GM12878 (cell line): Measurements from ENCODE around the gene DAAM2. TPM values are rescaled to one million over a fixed set of nuclear protein-coding genes. Genes with fewer than 3 reads are reported as not detected.

ENCODE experiments used
- ATAC-seq: fragments of 200-7000 bp; cut with Tn5 transposase; 3 replicates; pipeline ENCODE4 v1.9.1; 2020; ENCODE audit warnings: mild to moderate bottlenecking, moderate library complexity
- Bru-seq: library from RNA; stranded (reverse); fragments of 400-500 nt; gene quantifications from one replicate; lab custom pipeline; 2021; lab: Mats Ljungman, UMichigan
- BruChase-seq, 2 experiments: library from RNA; stranded (reverse); fragments of 400-500 nt; gene quantifications; one replicate each; lab custom pipeline; 2021; lab: Mats Ljungman, UMichigan
- BruUV-seq: library from RNA; stranded (reverse); fragments of 400-500 nt; replicated peaks from 2 replicates; lab custom pipeline; 2021; lab: Mats Ljungman, UMichigan
- CTCF ChIA-PET: fragments of 300-600 bp; sonication (Branson Sonifier 250); formaldehyde crosslinking; extraction: SDS; loops from one replicate; lab custom pipeline; 2021; ENCODE audit warnings: inconsistent platforms; lab: Yijun Ruan, JAX
- POLR2A ChIA-PET: fragments of 350-600 bp; formaldehyde crosslinking; extraction: SDS; loops from one replicate; lab custom pipeline; 2021; ENCODE audit warnings: inconsistent platforms; lab: Charles Lee
- RAD21 ChIA-PET: fragments of 300-600 bp; sonication (Branson Sonifier 250); formaldehyde crosslinking; loops from one replicate; lab custom pipeline; 2023; ENCODE audit warnings: antibody characterized with exemption; ENCODE audit not compliant: unreplicated experiment; lab: Charles Lee
- SMC1A ChIA-PET: fragments of 300-600 bp; sonication (Branson Sonifier 250); formaldehyde crosslinking; loops from one replicate; lab custom pipeline; 2023; ENCODE audit not compliant: unreplicated experiment, uncharacterized antibody; lab: Charles Lee
- DNase-seq: peaks from one replicate; pipeline ENCODE4 v3.0.0-alpha.2; 2011; ENCODE audit warnings: low read depth, low spot score
- FAIRE-seq: peaks from 3 replicates; lab custom pipeline; 2011; peaks lifted over from hg19 to GRCh38; lab: Jason Lieb, UNC
- H2AFZ ChIP-seq: 2 replicates; pipeline ENCODE4 v1.6.0; 2011; ENCODE audit warnings: low read depth, low read length, control low read depth; ENCODE audit not compliant: control insufficient read depth
- H3K27ac ChIP-seq: 2 replicates; pipeline ENCODE4 v1.5.1; 2011; ENCODE audit warnings: control low read depth; ENCODE audit not compliant: control insufficient read depth, insufficient read depth
- H3K27me3 ChIP-seq, 2 experiments: replicated peaks in 1 of 2; 2 replicates each; pipeline versions ENCODE4 v1.6.0 to v1.6.1; 2011; ENCODE audit warnings: low read length in 1 of 2; ENCODE audit not compliant: control insufficient read depth in 2 of 2, insufficient read depth in 2 of 2
- H3K36me3 ChIP-seq, 2 experiments: 2 replicates each; pipeline ENCODE4 v1.5.1; 2011; ENCODE audit warnings: low read length in 1 of 2; ENCODE audit not compliant: control insufficient read depth in 2 of 2, insufficient read depth in 2 of 2
- H3K4me1 ChIP-seq: 2 replicates; pipeline ENCODE4 v1.6.1; 2011; ENCODE audit warnings: mild to moderate bottlenecking, low read length, moderate library complexity, mixed read lengths; ENCODE audit not compliant: control insufficient read depth, insufficient read depth
- H3K4me2 ChIP-seq: 2 replicates; pipeline ENCODE4 v1.6.0; 2011; ENCODE audit warnings: control low read depth; ENCODE audit not compliant: control insufficient read depth, insufficient read depth
- H3K4me3 ChIP-seq: fragments of 200-600 bp; sonication (generic); 2 replicates; pipeline ENCODE4 v1.5.1; 2016
- H3K79me2 ChIP-seq: 2 replicates; pipeline ENCODE4 v1.6.0; 2011; ENCODE audit warnings: low read length; ENCODE audit not compliant: control insufficient read depth, insufficient read depth
- H3K9ac ChIP-seq: 2 replicates; pipeline ENCODE4 v1.8.0; 2011; ENCODE audit warnings: low read length, control low read depth, mixed read lengths; ENCODE audit not compliant: control insufficient read depth, insufficient read depth
- H3K9me3 ChIP-seq: replicated peaks from 3 replicates; pipeline ENCODE4 v1.5.1; 2011; ENCODE audit warnings: mild to moderate bottlenecking, low read length; ENCODE audit not compliant: control insufficient read depth, insufficient read depth
- H4K20me1 ChIP-seq: 2 replicates; pipeline ENCODE4 v1.6.0; 2011; ENCODE audit not compliant: control insufficient read depth, insufficient read depth
- NFYA ChIP-seq: IDR thresholded peaks from 2 replicates; pipeline ENCODE4 v1.6.1; 2011; ENCODE audit warnings: low read depth, mild to moderate bottlenecking, low read length, improper control_type of control experiment, borderline replicate concordance
- WGBS: methylation state at CpG from one replicate; pipeline ENCODE4 v1.1.6; 2016; ENCODE audit warnings: low lambda C conversion rate; ENCODE audit not compliant: insufficient replicate concordance, insufficient coverage; ENCODE audit errors: missing lambda C conversion rate; 5-methylcytosine and 5-hydroxymethylcytosine counted together
- in situ Hi-C: fragments of 300-500 bp; cut with MboI; formaldehyde crosslinking; loops from 9 replicates; pipeline ENCODE4 v1.14.3; 2018; ENCODE audit warnings: mixed read lengths
- intact Hi-C: fragments of 100-400 bp; cut with micrococcal nuclease; formaldehyde crosslinking; loops from one replicate; pipeline ENCODE4 v1.14.2; 2022; ENCODE audit not compliant: unreplicated experiment
- long read RNA-seq, 2 experiments: library from polyadenylated mRNA; unstranded; transcript quantifications; one replicate each; pipeline ENCODE4 v2.0.0, GENCODE V29; 2019 to 2020
- polyA minus RNA-seq, 3 experiments: library from RNA; depleted of rRNA, polyadenylated mRNA; stranded (reverse); fragments of >200 nt; gene quantifications; 2 replicates each; pipeline ENCODE4 v1.2.3, GENCODE V29; 2011
- polyA plus RNA-seq, 11 experiments: library from polyadenylated mRNA; depleted of rRNA in 4 of 11; unstranded in 6 of 11; stranded (reverse) in 5 of 11; fragments of >200 nt; fragmentation: Nextera tagmentation in 4 of 11; fragmentation: Illumina TruSeq in 1 of 11; extraction: Ambion mirVana in 4 of 11; extraction: Trizol in 1 of 11; gene quantifications; 1 replicate in 1 of 11; 2 replicates in 10 of 11; pipeline versions ENCODE4 v1.2.1 to v1.2.3, GENCODE V29; 2011 to 2016; ENCODE audit warnings: inconsistent platforms in 2 of 11, missing spikeins in 2 of 11, low read depth in 1 of 11
- total RNA-seq, 4 experiments: library from RNA; depleted of rRNA in 3 of 4; stranded (reverse); fragments of >200 nt in 3 of 4; fragmentation: Illumina TruSeq in 1 of 4; extraction: Trizol in 1 of 4; gene quantifications; 2 replicates each; pipeline versions ENCODE4 v1.2.1 to v1.2.3, GENCODE V29; 2013 to 2021

The DAAM2 gene
- total RNA-seq (2013; cell fraction: nucleolus; rRNA removed) = 0.13 TPM in 1 of 2 replicates, not detected in the other
- total RNA-seq (2014; rRNA removed) (not detected in 2 replicates), total RNA-seq (2014; rRNA removed; fragmentation: Illumina TruSeq; extraction: Trizol) (not detected in 2 replicates), total RNA-seq (2021) (0.05 TPM in 1 of 2 replicates, not detected in the other), polyA plus RNA-seq (2011; rRNA removed) (0.13 and 0.22 TPM in 2 replicates), polyA plus RNA-seq (2014; fragmentation: Illumina TruSeq; extraction: Trizol) (not detected in 2 replicates), polyA plus RNA-seq (2014; fragmentation: Nextera tagmentation; extraction: Ambion mirVana) (not detected), polyA plus RNA-seq (2014; rRNA removed) (not detected in 2 replicates), polyA plus RNA-seq (2016; fragmentation: Nextera tagmentation; extraction: Ambion mirVana) (not detected), polyA minus RNA-seq (2011; rRNA and poly(A)+ RNA removed) (under 0.01 and 0.31 TPM in 2 replicates), Bru-seq, nascent RNA (percentile 20 among the genes with signal in this experiment), BruChase-seq, experiment 1, labeled RNA remaining after a 6-hour chase (percentile 18 among the genes with signal in this experiment), BruChase-seq, experiment 2, labeled RNA remaining after a 2-hour chase (percentile 14 among the genes with signal in this experiment)
- polyA plus RNA-seq (2011; ENCODE audit: low read depth) = not detected
- 0.06 and 0.12 TPM in 2 replicates for polyA plus RNA-seq (2011; cell fraction: cytosol; rRNA removed)
- 0.25 and 0.27 TPM in 2 replicates for polyA plus RNA-seq (2011; cell fraction: nucleus; rRNA removed)
- polyA plus RNA-seq (2012) = 0.06 TPM in 1 of 2 replicates, not detected in the other
- polyA minus RNA-seq (2011; cell fraction: cytosol; rRNA and poly(A)+ RNA removed) = not detected in 2 replicates
- polyA minus RNA-seq (2011; cell fraction: nucleus; rRNA and poly(A)+ RNA removed) = under 0.01 and 0.29 TPM in 2 replicates
- long read RNA-seq, experiment 1 = 0 reads
- long read RNA-seq, experiment 2, partial matches to known transcripts = 0 of 1 reads
- long read RNA-seq, experiment 2, other reads (novel, unspliced or antisense) = 1 of 1 reads

GRCh38 chr6:39791850-39792539, at the start of gene DAAM2:
Gene DAAM2 (plus strand): TSS chr6:39792376. CDS start chr6:39856303, 63,927 bp downstream.
- Histone ChIP-seq H3K4me3 (no peak within 1 kb of the TSS), H3K36me3 (no peaks in the 10 kb centered on the region), H3K27me3 (peaks cover 0 to 8% of the 10 kb centered on the region in 2 experiments; a peak in 2 of 4 replicates), H3K27ac (no peak within 1 kb of the TSS), H3K4me1 (no peaks in the 10 kb centered on the region), H3K79me2 (no peaks in the 10 kb centered on the region), H3K9me3 (no peaks in the 10 kb centered on the region), H4K20me1 (no peaks in the 10 kb centered on the region), H3K9ac (no peak within 1 kb of the TSS), H3K4me2 (no peak within 1 kb of the TSS), H2AFZ (no peak within 1 kb of the TSS)
- ChIA-PET RAD21 (no interaction called here), SMC1A (interaction anchor here (0.6 to 1.2 kb wide), 7 partner anchors 18 to 429 kb away, joined by 3 to 4 read pairs (median 3); no protein-coding TSS in a partner anchor), CTCF (interaction anchor here (0.6 to 1.7 kb wide), 8 partner anchors 62 to 933 kb away, joined by 3 to 7 read pairs (median 4); no protein-coding TSS in a partner anchor), POLR2A (no interaction called here)
- TF ChIP-seq NFYA = no peak
- FAIRE-seq (no peak), ATAC-seq (no peak), DNase-seq (no peak)
- BruUV-seq = no TSS peak
- in situ Hi-C loops = no loop called here
- 38% methylated on average over 39 of the region's 55 CpGs for WGBS
- intact Hi-C loops = no loop called here
